CD4-positive, alpha-beta T cell (primary cell): ENCODE measurements around the gene KANK4. TPM values are rescaled to one million over a fixed set of nuclear protein-coding genes. Genes with fewer than 3 reads are reported as not detected.

Experiments used
- ATAC-seq: fragments of 200-7000 bp; cut with Tn5 transposase; one replicate; pipeline ENCODE4 v1.10.0; 2022; ENCODE audit warnings: mild to moderate bottlenecking; ENCODE audit not compliant: poor library complexity
- CTCF ChIA-PET: fragments of 350-600 bp; sonication (Branson Sonifier 250); formaldehyde crosslinking; loops from one replicate; lab custom pipeline; 2021; ENCODE audit warnings: antibody characterized with exemption, inconsistent platforms; lab: Charles Lee
- POLR2A ChIA-PET: fragments of 350-600 bp; sonication (Branson Sonifier 250); formaldehyde crosslinking; loops from one replicate; lab custom pipeline; 2021; ENCODE audit warnings: antibody characterized with exemption, inconsistent platforms; lab: Charles Lee
- DNase-seq, 14 experiments: peaks; one replicate each; pipeline ENCODE4 v3.0.0-alpha.2; 2013 to 2020; ENCODE audit warnings: mixed read lengths in 2 of 14
- H3K27ac ChIP-seq, 2 donors: one replicate each; pipeline versions ENCODE4 v1.5.1 to v1.7.0; 2013; ENCODE audit warnings: low read length in 2 of 2, low read depth in 1 of 2, mild to moderate bottlenecking in 1 of 2
- H3K27me3 ChIP-seq, 2 experiments: 1 replicate in 1 of 2; 2 replicates in 1 of 2; pipeline versions ENCODE4 v1.6.1 to v1.7.0; 2013; ENCODE audit warnings: low read length in 2 of 2, control low read depth in 1 of 2, mild to moderate bottlenecking in 1 of 2, moderate library complexity in 1 of 2; ENCODE audit not compliant: insufficient read depth in 2 of 2, control insufficient read depth in 1 of 2
- H3K36me3 ChIP-seq: one replicate; pipeline ENCODE4 v1.6.1; 2013; ENCODE audit warnings: low read length, control low read depth; ENCODE audit not compliant: insufficient read depth
- H3K4me1 ChIP-seq: one replicate; pipeline ENCODE4 v1.6.1; 2013; ENCODE audit warnings: low read length, control low read depth; ENCODE audit not compliant: insufficient read depth
- H3K4me3 ChIP-seq: one replicate; pipeline ENCODE4 v1.5.1; 2013; ENCODE audit warnings: mild to moderate bottlenecking, low read length, moderate library complexity
- H3K9me3 ChIP-seq, 2 experiments: 1 replicate in 1 of 2; 2 replicates in 1 of 2; pipeline versions ENCODE4 v1.6.1 to v1.7.0; 2013; ENCODE audit warnings: low read length in 2 of 2, mild to moderate bottlenecking in 2 of 2, control low read depth in 1 of 2, moderate library complexity in 1 of 2; ENCODE audit not compliant: control insufficient read depth in 1 of 2, insufficient read depth in 1 of 2
- H3K27ac Mint-ChIP-seq: one replicate; pipeline ENCODE4 v1.8.0; 2020; ENCODE audit warnings: mixed read lengths
- H3K27me3 Mint-ChIP-seq: one replicate; pipeline ENCODE4 v1.8.0; 2021; ENCODE audit warnings: mixed read lengths
- H3K36me3 Mint-ChIP-seq: one replicate; pipeline ENCODE4 v1.8.0; 2021; ENCODE audit warnings: low read depth, mixed read lengths
- H3K4me1 Mint-ChIP-seq: one replicate; pipeline ENCODE4 v1.8.0; 2021; ENCODE audit warnings: low read depth, mixed read lengths
- H3K4me3 Mint-ChIP-seq: one replicate; pipeline ENCODE4 v1.8.0; 2020; ENCODE audit warnings: mild to moderate bottlenecking, mixed read lengths
- H3K9me3 Mint-ChIP-seq: one replicate; pipeline ENCODE4 v1.8.0; 2020; ENCODE audit warnings: mixed read lengths
- CTCF ChIP-seq: fragments of 200-600 bp; IDR thresholded peaks from one replicate; pipeline ENCODE4 v1.8.0; 2022; ENCODE audit warnings: antibody characterized with exemption, mild to moderate bottlenecking
- intact Hi-C, 2 experiments: fragments of 100-400 bp; cut with DNase I in 1 of 2; cut with micrococcal nuclease in 1 of 2; formaldehyde crosslinking; loops; one replicate each; pipeline versions ENCODE4 v1.15.1 to v1.9.0; 2023 to 2025; cut with DNase I, micrococcal nuclease
- total RNA-seq, 174 experiments: library from RNA in 2 of 174; stranded (reverse) in 2 of 174; gene quantifications; one replicate each; pipeline ENCODE4 v1.2.3 and lab custom pipeline; 2021 to 2026

The KANK4 gene
- total RNA-seq, 2 experiments from 2014 or later, result not detected

GRCh38 chr1:62325081-62325480 is 5.8 kb upstream of the KANK4 start:
- DNase-seq (no peak), ATAC-seq (no peak)
- intact Hi-C loops, result no loop called here
- no peaks in the 10 kb centered on the region for H3K9me3 ChIP-seq
- Mint-ChIP-seq H3K27ac (no peak overlapping the region), H3K36me3 (no peaks in the 10 kb centered on the region), H3K9me3 (no peaks in the 10 kb centered on the region), H3K4me1 (no peaks in the 10 kb centered on the region), H3K4me3 (no peak overlapping the region), H3K27me3 (peaks cover 27% of the 10 kb centered on the region)
- CTCF ChIA-PET, result no interaction called here
- no peaks in the 10 kb centered on the region for H3K36me3 ChIP-seq
- H3K27me3 ChIP-seq, result peaks cover 4 to 6% of the 10 kb centered on the region in 2 experiments
- H3K4me3 ChIP-seq, result no peak overlapping the region
- no peak overlapping the region for H3K27ac ChIP-seq
- POLR2A ChIA-PET, result no interaction called here
- no peak for TF ChIP-seq CTCF
- no peaks in the 10 kb centered on the region for H3K4me1 ChIP-seq

GRCh38 chr1:62321446-62321845 is 2.2 kb upstream of the KANK4 start:
- no peak overlapping the region for H3K27ac Mint-ChIP-seq
- no peak for TF ChIP-seq CTCF
- H3K36me3 Mint-ChIP-seq, result no peaks in the 10 kb centered on the region
- ChIA-PET CTCF (no interaction called here), POLR2A (no interaction called here)
- peaks cover 3% of the 10 kb centered on the region for H3K4me1 ChIP-seq
- H3K4me3 ChIP-seq, result no peak overlapping the region
- ATAC-seq (no peak), DNase-seq (no peak)
- H3K4me3 Mint-ChIP-seq, result no peak overlapping the region
- peaks cover 19 to 22% of the 10 kb centered on the region in 2 experiments for H3K27me3 ChIP-seq
- H3K36me3 ChIP-seq, result no peaks in the 10 kb centered on the region
- H3K27ac ChIP-seq, result no peak overlapping the region
- H3K4me1 Mint-ChIP-seq, result no peaks in the 10 kb centered on the region
- intact Hi-C loops, result no loop called here
- H3K27me3 Mint-ChIP-seq, result peaks cover 50% of the 10 kb centered on the region
- H3K9me3 ChIP-seq, result peaks cover 0 to 8% of the 10 kb centered on the region in 2 experiments
- H3K9me3 Mint-ChIP-seq, result no peaks in the 10 kb centered on the region

GRCh38 chr1:62318320-62318755 is 896 bp downstream of the KANK4 start:
- TF ChIP-seq CTCF, result no peak
- no peak for ATAC-seq
- ChIA-PET POLR2A (no interaction called here), CTCF (no interaction called here)
- H3K27me3 Mint-ChIP-seq, result peaks cover 50% of the 10 kb centered on the region
- Histone ChIP-seq H3K9me3 (peaks cover 0 to 8% of the 10 kb centered on the region in 2 experiments), H3K36me3 (no peaks in the 10 kb centered on the region), H3K27ac (no peak overlapping the region), H3K4me3 (no peak overlapping the region), H3K27me3 (peaks cover 19 to 24% of the 10 kb centered on the region in 2 experiments), H3K4me1 (peaks cover 3% of the 10 kb centered on the region)
- H3K27ac Mint-ChIP-seq, result no peak overlapping the region
- intact Hi-C loops, result no loop called here
- no peak overlapping the region for H3K4me3 Mint-ChIP-seq
- no peaks in the 10 kb centered on the region for H3K36me3 Mint-ChIP-seq
- DNase-seq, result no peak
- H3K9me3 Mint-ChIP-seq, result no peaks in the 10 kb centered on the region
- H3K4me1 Mint-ChIP-seq, result no peaks in the 10 kb centered on the region
